Retina (tissue), 1 donor: Measurements from ENCODE around the gene WWOX.
"Not testable (repeated sequence)": the region's sequence is repeated elsewhere in the genome, so short reads cannot be mapped to it uniquely, and the experiment has no call there.

ENCODE experiments used
- DNase-seq: peaks from one replicate; pipeline ENCODE4 v3.0.0-alpha.2; 2016

WWOX gene

GRCh38 chr16:78593352-78593751 is 493.9 kb downstream of the WWOX start:
- DNase-seq, result no peak

GRCh38 chr16:78594191-78594590 is 494.7 kb downstream of the WWOX start:
- DNase-seq, result no peak

GRCh38 chr16:78596348-78596995 is 497.0 kb downstream of the WWOX start:
- no peak for DNase-seq

GRCh38 chr16:78596996-78597422 is 497.6 kb downstream of the WWOX start:
- no peak for DNase-seq

GRCh38 chr16:78597809-78598570 is 498.5 kb downstream of the WWOX start:
- DNase-seq, result no peak

GRCh38 chr16:78599271-78599670 is 499.8 kb downstream of the WWOX start:
- DNase-seq, result peak; percentile 78

GRCh38 chr16:78604423-78605062 is 505.1 kb downstream of the WWOX start:
- DNase-seq, result not testable (repeated sequence)

GRCh38 chr16:78605548-78606101 is 506.2 kb downstream of the WWOX start:
- peak; percentile 39 for DNase-seq

- peak; percentile 81 for DNase-seq
Observed at GRCh38 chr16:78606545-78606944, 507.1 kb downstream of the WWOX start.

- no peak for DNase-seq
Observed at GRCh38 chr16:78607022-78607421, 507.6 kb downstream of the WWOX start.

GRCh38 chr16:78607465-78607864 is 508.0 kb downstream of the WWOX start:
- peak; percentile 44 for DNase-seq

- DNase-seq, result peak; percentile 56
Observed at GRCh38 chr16:78608305-78608776, 508.9 kb downstream of the WWOX start.

- peak; percentile 36 for DNase-seq
Observed at GRCh38 chr16:78609402-78610274, 510.2 kb downstream of the WWOX start.

- DNase-seq, result no peak
Observed at GRCh38 chr16:78611318-78611717, 511.9 kb downstream of the WWOX start.

GRCh38 chr16:78619811-78620210 is 520.4 kb downstream of the WWOX start:
- DNase-seq, result no peak

- DNase-seq, result no peak
Observed at GRCh38 chr16:78620291-78620690, 520.8 kb downstream of the WWOX start.

- no peak for DNase-seq
Observed at GRCh38 chr16:78623796-78624195, 524.3 kb downstream of the WWOX start.

- no peak for DNase-seq
Observed at GRCh38 chr16:78624366-78624765, 524.9 kb downstream of the WWOX start.

- no peak for DNase-seq
Observed at GRCh38 chr16:78628461-78629045, 529.1 kb downstream of the WWOX start.

- DNase-seq, result no peak
Observed at GRCh38 chr16:78629173-78629572, 529.7 kb downstream of the WWOX start.

- no peak for DNase-seq
Observed at GRCh38 chr16:78630102-78630501, 530.6 kb downstream of the WWOX start.

GRCh38 chr16:78633551-78633950 is 534.1 kb downstream of the WWOX start:
- no peak for DNase-seq
